Effector memory CD4-positive, alpha-beta T cell (primary cell): ENCODE data around the gene ZNF70.

Experiments used
- DNase-seq, 3 donors: peaks; one replicate each; pipeline ENCODE4 v3.0.0-alpha.2; 2020
- H3K27ac ChIP-seq: 2 replicates; pipeline ENCODE4 v1.7.0; 2013; ENCODE audit warnings: mild to moderate bottlenecking, low read length, moderate library complexity; ENCODE audit not compliant: insufficient read depth, poor library complexity, severe bottlenecking
- H3K27me3 ChIP-seq: replicated peaks from 2 replicates; pipeline ENCODE4 v1.7.0; 2013; ENCODE audit warnings: mild to moderate bottlenecking, low read length; ENCODE audit not compliant: insufficient read depth, control insufficient read depth, poor library complexity, severe bottlenecking
- H3K36me3 ChIP-seq: 2 replicates; pipeline ENCODE4 v1.7.0; 2013; ENCODE audit warnings: mild to moderate bottlenecking, low read length, moderate library complexity; ENCODE audit not compliant: control insufficient read depth, insufficient read depth
- H3K4me1 ChIP-seq: 2 replicates; pipeline ENCODE4 v1.7.0; 2013; ENCODE audit warnings: low read length, mild to moderate bottlenecking; ENCODE audit not compliant: control insufficient read depth, insufficient read depth, poor library complexity, severe bottlenecking
- H3K4me3 ChIP-seq: 2 replicates; pipeline ENCODE4 v1.7.0; 2013; ENCODE audit warnings: low read length, low read depth, mild to moderate bottlenecking; ENCODE audit not compliant: insufficient read depth, poor library complexity, severe bottlenecking
- H3K9me3 ChIP-seq: 2 replicates; pipeline ENCODE4 v1.7.0; 2013; ENCODE audit warnings: mild to moderate bottlenecking, low read length, moderate library complexity; ENCODE audit not compliant: control insufficient read depth

The ZNF70 gene

DNA sequence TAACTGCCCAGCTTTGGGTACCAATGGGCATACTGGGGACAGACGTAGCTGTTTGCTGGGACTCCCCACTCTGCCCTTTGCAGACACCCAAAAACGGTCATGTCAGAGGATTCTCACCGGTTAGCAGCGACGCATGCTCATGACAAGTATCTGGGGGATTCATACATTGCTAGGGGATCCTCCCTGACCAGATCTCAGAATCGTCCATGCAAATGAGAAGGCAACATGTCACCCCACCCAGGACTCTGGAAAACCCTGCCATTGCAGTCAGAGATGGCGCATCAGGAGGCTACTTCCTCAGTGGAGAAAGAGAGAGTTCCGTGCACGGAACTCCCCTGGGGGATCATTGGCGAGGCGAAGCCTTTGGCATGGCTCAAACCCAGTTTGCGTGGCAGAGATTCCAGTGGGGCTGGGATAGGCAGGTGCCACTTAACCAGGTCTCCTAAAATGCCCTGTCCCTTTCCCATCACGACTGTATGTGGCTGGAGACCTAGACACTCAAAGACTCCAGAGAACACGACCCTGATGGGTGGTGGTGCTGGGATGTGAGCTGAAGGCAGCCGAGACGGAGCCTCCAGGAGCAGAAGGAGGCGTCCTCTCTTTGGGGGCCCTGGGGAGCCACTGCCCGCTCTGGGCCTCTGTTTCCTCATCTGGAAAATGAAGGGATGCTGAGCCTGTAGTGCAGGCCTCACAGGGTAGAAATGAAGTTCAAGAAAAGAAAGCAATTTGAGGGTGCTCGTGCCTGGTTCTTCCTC, 55.2 kb downstream of the ZNF70 start:
- H3K4me1 ChIP-seq, result peaks cover 37% of the 10 kb centered on the region
- DNase-seq, result no peak
- H3K27ac ChIP-seq, result peak overlapping the region; percentile 88
- no peaks in the 10 kb centered on the region for H3K27me3 ChIP-seq
- no peaks in the 10 kb centered on the region for H3K9me3 ChIP-seq
- peak overlapping the region; percentile 57 for H3K4me3 ChIP-seq
- peaks cover 24% of the 10 kb centered on the region for H3K36me3 ChIP-seq

DNA sequence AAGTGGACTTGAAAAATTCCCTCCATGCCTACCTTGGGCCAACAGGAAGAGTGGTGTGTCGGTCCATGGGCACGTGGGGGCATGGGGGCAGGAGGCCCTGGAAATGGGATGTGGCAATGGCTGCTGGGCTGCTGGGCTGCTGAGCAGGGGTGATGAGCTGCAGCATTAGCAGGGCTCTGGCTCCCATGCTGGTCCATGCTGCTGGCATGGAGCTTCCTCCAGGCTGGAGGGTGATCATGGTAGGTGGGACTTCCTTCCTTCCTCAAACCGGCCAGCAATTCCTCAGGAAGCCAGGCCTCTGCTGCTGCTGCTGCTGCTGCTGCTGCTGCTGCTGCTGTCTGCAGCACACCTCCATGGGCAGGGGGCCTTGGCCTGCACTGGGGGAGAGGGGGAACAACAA, 55.8 kb downstream of the ZNF70 start:
- no peak overlapping the region for H3K4me3 ChIP-seq
- H3K4me1 ChIP-seq, result peaks cover 37% of the 10 kb centered on the region
- H3K36me3 ChIP-seq, result peaks cover 21% of the 10 kb centered on the region
- no peaks in the 10 kb centered on the region for H3K9me3 ChIP-seq
- H3K27ac ChIP-seq, result peak overlapping the region; percentile 88
- DNase-seq, result no peak
- H3K27me3 ChIP-seq, result no peaks in the 10 kb centered on the region

DNA sequence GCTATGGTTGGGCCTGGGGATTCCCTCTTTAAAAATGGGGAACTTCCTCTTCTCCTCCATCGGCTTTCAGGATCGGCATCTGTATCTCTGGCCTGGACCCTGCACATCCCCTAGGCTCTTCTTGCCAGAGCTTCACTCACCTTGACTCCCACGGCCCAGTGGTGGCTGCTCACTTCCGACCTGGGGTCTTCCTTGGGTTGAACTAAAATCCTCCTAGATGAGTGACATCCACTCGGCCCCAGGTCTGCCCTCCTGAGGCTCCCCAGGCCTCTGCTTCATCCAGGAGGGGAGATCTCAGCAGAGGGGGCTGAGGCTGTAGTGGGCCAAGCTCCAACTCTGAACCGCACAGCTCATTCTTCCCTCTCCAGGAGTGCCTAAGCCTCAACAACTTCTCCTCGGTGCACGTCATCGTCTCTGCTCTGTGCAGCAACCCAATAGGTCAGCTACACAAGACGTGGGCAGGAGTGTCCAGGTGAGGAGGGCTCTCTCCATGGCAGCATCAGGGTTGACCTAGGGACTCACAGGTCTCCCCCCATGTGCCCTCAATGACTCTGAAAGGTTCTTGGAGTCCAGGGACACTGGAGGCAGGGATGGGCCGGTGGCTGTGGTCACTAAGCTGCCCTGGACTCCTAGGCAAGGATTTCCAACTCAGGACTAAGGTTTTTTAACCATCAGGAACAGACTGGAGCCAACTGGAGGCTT, 56.8 kb downstream of the ZNF70 start:
- Histone ChIP-seq H3K27me3 (no peaks in the 10 kb centered on the region), H3K9me3 (no peaks in the 10 kb centered on the region), H3K4me3 (no peak overlapping the region), H3K27ac (peak overlapping the region; percentile 88), H3K36me3 (peaks cover 13% of the 10 kb centered on the region), H3K4me1 (peaks cover 37% of the 10 kb centered on the region)
- DNase-seq, result no peak

DNA sequence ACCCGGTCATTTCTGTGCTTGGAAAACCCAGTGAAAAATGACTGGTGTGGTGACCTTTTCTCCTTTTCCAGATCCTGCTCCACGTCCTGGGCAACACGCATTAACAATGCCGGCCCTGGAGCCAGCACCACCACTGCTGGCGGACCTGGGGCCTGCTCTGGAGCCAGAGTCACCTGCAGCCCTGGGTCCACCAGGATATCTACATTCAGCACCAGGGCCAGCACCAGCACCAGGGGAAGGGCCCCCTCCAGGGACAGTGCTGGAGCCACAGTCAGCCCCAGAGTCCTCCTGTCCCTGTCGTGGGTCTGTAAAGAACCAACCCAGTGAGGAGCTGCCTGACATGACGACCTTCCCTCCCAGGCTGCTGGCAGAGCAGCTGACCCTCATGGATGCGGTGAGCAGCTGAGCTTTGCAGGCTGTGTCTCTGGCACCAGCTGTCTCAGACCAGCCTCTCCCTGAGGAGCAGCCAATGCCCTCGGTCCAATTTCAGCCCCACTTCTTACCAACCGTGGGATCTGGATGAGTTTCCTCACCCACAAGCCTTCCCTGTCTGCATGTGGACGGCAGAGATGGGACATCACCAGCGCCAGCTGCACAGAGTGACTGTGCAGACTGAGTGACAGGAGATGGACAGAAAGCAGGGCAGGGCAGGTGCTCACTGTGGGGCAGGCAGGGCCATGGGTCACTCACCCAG, 58.2 kb downstream of the ZNF70 start:
- no peak for DNase-seq
- no peaks in the 10 kb centered on the region for H3K9me3 ChIP-seq

DNA sequence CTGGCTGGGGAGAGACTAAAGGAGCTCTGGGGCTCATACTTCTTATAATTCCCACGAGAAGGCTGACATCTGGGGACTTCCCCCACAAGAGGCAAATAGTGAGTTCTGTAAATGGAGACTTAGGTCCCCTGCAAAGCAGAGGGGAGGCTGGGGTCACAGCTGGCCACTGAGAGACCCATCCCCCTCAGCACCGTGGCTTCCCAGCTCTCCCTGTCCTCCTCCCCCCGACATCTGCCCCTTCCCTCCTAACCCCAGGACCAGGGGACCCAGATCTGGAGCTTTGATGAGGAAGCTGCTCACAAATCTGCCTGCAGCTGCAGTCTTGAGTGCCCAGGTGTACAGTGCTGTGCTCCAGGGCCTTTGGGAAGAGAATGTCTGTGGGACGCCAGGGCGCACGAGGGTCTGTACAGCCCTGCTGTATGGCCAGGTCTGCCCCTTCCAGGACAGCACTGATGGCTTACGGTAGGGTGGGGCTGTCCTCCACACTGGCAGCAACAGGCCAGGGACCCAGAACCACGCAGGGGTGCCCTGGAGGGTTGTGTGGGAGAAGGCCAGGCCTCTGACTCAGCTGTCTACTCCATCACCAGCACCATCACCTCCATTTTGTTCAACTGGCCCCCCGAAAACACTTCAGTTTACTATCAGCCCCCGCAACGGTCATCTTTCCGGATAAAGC, 59.0 kb downstream of the ZNF70 start:
- DNase-seq, result no peak
- peaks cover 24% of the 10 kb centered on the region for H3K4me1 ChIP-seq
- no peaks in the 10 kb centered on the region for H3K9me3 ChIP-seq
- H3K36me3 ChIP-seq, result peaks cover 7% of the 10 kb centered on the region
- H3K4me3 ChIP-seq, result no peak overlapping the region
- H3K27ac ChIP-seq, result no peak overlapping the region
- no peaks in the 10 kb centered on the region for H3K27me3 ChIP-seq

More for the DNA sequence above, 58.2 kb downstream of the ZNF70 start:
- Histone ChIP-seq H3K4me1 (peaks cover 32% of the 10 kb centered on the region), H3K4me3 (no peak overlapping the region), H3K27me3 (no peaks in the 10 kb centered on the region), H3K27ac (no peak overlapping the region), H3K36me3 (peaks cover 7% of the 10 kb centered on the region)

DNA sequence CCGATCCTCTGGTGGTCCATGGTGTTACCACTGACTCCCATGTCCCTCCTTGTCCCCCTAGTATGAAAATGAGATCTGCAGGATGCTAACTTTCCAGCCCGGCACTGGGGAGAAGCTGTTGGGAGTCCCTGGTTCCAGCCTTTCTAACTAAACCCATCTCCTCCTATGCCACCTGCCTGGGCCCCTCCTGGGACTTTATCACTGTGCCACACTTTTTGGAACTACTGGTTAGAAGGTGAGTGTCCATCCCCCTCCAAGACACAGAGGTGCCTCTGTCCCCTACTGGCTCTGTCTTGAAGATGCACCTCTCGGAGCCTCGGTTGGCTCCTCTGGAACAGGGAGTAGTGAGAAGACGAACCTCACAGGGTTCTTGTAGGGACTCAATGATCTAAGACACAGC, 60.2 kb downstream of the ZNF70 start, which contains the start of gene RGL4:
Gene RGL4, plus strand, starts transcription at position 301 of the 400 bp plus-strand sequence. CDS start 1,018 bp downstream, outside the sequence.
- no peak for DNase-seq
- no peak within 1 kb of the TSS for H3K4me3 ChIP-seq
- peaks cover 12% of the 10 kb centered on the region for H3K4me1 ChIP-seq
- H3K27me3 ChIP-seq, result no peaks in the 10 kb centered on the region
- no peaks in the 10 kb centered on the region for H3K9me3 ChIP-seq
- H3K27ac ChIP-seq, result no peak within 1 kb of the TSS
- H3K36me3 ChIP-seq, result peaks cover 7% of the 10 kb centered on the region

DNA sequence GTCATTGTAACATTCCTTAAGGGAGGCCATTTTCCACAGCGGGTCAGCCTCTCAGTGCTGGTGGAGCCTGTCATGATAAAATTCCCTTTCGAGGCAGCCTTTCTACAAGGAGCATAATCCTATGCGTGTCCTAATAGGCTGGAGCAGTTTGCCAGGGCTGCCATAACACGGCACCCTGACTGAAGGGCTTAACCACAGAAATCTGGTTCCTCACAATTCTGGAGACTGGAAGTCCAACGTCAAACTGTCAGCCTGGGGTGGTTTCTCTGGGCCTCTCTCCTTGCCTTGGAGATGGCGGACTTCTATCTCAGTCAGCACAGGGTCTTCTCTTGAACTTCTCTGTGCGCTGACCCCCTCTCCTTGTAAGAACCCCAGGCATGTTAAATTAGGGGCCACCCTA, 61.5 kb downstream of the ZNF70 start:
- H3K36me3 ChIP-seq, result peaks cover 4% of the 10 kb centered on the region
- H3K4me1 ChIP-seq, result no peaks in the 10 kb centered on the region
- H3K27ac ChIP-seq, result no peak overlapping the region
- H3K9me3 ChIP-seq, result no peaks in the 10 kb centered on the region
- no peak overlapping the region for H3K4me3 ChIP-seq
- H3K27me3 ChIP-seq, result no peaks in the 10 kb centered on the region
- no peak for DNase-seq
